ENCODE data around the gene EXOC7.

DNA sequence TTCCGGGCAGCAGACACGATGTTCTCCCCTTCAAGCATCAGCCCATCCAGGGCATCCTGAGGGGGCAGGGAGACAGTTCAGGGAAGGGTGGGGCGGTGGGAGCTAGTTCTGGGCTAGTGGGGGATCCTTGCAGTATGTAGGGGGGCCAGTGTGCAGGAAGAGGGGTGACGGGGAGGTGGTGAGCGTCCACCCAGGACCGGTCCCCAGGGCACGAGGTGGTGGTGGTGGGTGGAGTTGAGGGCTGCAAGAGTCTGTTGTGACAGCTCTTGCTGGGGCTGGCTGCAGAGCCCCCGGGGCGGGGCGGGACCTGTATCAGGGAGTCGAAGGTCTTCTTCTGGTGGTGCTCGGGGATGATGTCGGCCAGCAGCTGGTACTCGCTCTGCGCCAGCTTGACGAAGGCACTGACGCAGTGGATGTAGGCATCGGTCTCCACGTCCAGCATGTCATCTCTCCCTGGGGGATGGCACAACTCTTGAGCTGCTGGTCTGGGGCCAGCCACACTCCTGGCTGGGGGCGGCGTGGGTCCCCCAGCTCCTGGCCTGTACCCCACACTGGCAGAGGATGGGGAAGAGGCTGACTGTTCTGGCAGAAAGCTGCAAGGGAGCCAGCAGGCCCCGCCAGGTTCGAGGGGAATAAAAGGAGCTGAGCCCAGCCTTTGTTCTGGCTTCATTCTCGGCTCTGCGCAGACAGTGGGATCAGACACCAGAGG lies 14.6 kb downstream of the EXOC7 start:
- TF ChIP-seq POLR2AphosphoS5 (IDR thresholded peaks at IDR 0.05) (no peak), CTCF (IDR thresholded peaks at IDR 0.05) (no peak), POLR2A (IDR thresholded peaks at IDR 0.05) (no peak)

Measured in breast epithelium (tissue), 3 donors.